ENCODE measurements around the gene ANKS1B. TPM values are rescaled to one million over a fixed set of nuclear protein-coding genes. Genes with fewer than 3 reads are reported as not detected.

ANKS1B gene
- total RNA-seq, 1 experiment from 2014 or later, result 0.54 TPM

- POLR2A ChIA-PET, result no interaction called here
- Histone ChIP-seq H4K20me1 (ENCODE audit: insufficient read depth) (no peaks in the 10 kb centered on the region), H3K4me3 (replicated peaks in 1 of 2; ENCODE audit: low read depth in 1 of 2, low read length in 2 of 2) (no peak overlapping the region), H3K9ac (ENCODE audit: low read length) (no peak overlapping the region), H2AFZ (ENCODE audit: low read depth, low read length, poor library complexity, severe bottlenecking) (peak overlapping the region; percentile 13), H3K79me2 (ENCODE audit: insufficient read depth, low read length) (no peaks in the 10 kb centered on the region), H3K27ac (ENCODE audit: low read depth, low read length) (no peak overlapping the region), H3K27me3 (ENCODE audit: insufficient read depth, low read length) (peaks cover 36% of the 10 kb centered on the region), H3K4me2 (ENCODE audit: low read length) (no peak overlapping the region), H3K4me1 (ENCODE audit: control insufficient read depth in 1 of 2, insufficient read depth in 2 of 2, low read length in 2 of 2) (no peaks in the 10 kb centered on the region), H3K9me2 (ENCODE audit: insufficient read depth) (no peaks in the 10 kb centered on the region), H3K9me3 (ENCODE audit: control insufficient read depth in 1 of 2, insufficient read depth in 1 of 2, low read depth in 1 of 2, low read length in 2 of 2) (no peaks in the 10 kb centered on the region), H3K36me3 (ENCODE audit: control insufficient read depth in 1 of 2, insufficient read depth in 2 of 2, low read length in 2 of 2) (no peaks in the 10 kb centered on the region)
- ATAC-seq, result no peak
- RAD21 ChIA-PET (ENCODE audit: low non-redundant PET in 1 of 2, low total read pairs in 2 of 2, uncharacterized antibody in 2 of 2, unreplicated experiment in 2 of 2), result no interaction called here
- BruUV-seq (replicated peaks), result no TSS peak
- CTCF ChIA-PET, result interaction anchor here (0.8 to 1.4 kb wide), 7 partner anchors 8 to 724 kb away, joined by 3 to 8 read pairs (median 4); no protein-coding TSS in a partner anchor
- intact Hi-C loops (cut with micrococcal nuclease), result loop anchor here (2.0 to 5.0 kb wide), 2 partner anchors 381 to 725 kb away; no protein-coding TSS in a partner anchor
- peak; percentile 7 for DNase-seq (ENCODE audit: low read depth, low spot score)
- TF ChIP-seq CBX3 (IDR thresholded peaks at IDR 0.05; ENCODE audit: low read depth) (no peak), POLR2A (IDR thresholded peaks at IDR 0.05; ENCODE audit: borderline replicate concordance, extremely low read depth, insufficient read depth, insufficient read length) (no peak), SRF (IDR thresholded peaks at IDR 0.05; ENCODE audit: low read depth) (no peak), RAD21 (IDR thresholded peaks at IDR 0.05; ENCODE audit: low read depth) (peak; percentile 52), SIN3A (IDR thresholded peaks at IDR 0.05; ENCODE audit: low read depth) (no peak), FOSL1 (IDR thresholded peaks at IDR 0.05; ENCODE audit: low read depth) (no peak), TCF7L2 (IDR thresholded peaks at IDR 0.05; ENCODE audit: borderline replicate concordance, extremely low read depth, insufficient read depth, insufficient read length) (no peak), ZNF274 (IDR thresholded peaks at IDR 0.05; ENCODE audit: low read depth, low read length) (no peak), CTCF (IDR thresholded peaks at IDR 0.05 in 2 of 3, conservative IDR thresholded peaks at IDR 0.05 in 1 of 3; ENCODE audit: borderline replicate concordance in 1 of 3, insufficient read depth in 1 of 3, low read depth in 2 of 3, low read length in 2 of 3) (peak; percentile 30 to 57 (median 37); a peak in 4 of 6 replicates), JUND (IDR thresholded peaks at IDR 0.05) (no peak), CEBPB (IDR thresholded peaks at IDR 0.05; ENCODE audit: low read depth) (no peak), POLR2AphosphoS5 (IDR thresholded peaks at IDR 0.05; ENCODE audit: low read depth, low read length) (no peak), REST (IDR thresholded peaks at IDR 0.05; ENCODE audit: low read depth) (no peak), ZBTB33 (IDR thresholded peaks at IDR 0.05; ENCODE audit: extremely low read depth, insufficient replicate concordance, low read length) (no peak), ELF1 (IDR thresholded peaks at IDR 0.05; ENCODE audit: borderline replicate concordance, low read depth) (no peak), EGR1 (IDR thresholded peaks at IDR 0.05; ENCODE audit: low read depth) (no peak)
These were observed 216.9 kb downstream of the ANKS1B start for GRCh38 chr12:99767809-99768208.

Data from HCT116 (cell line).